K562 (cell line): ENCODE results near the gene ISYNA1. TPM values are rescaled to one million over a fixed set of nuclear protein-coding genes. Genes with fewer than 3 reads are reported as not detected.

Experiments
- CAMTA2 ChIP-seq: fragments of 250-450 bp; sonication (Bioruptor Pico); conservative IDR thresholded peaks from 2 replicates; pipeline ENCODE4 v1.5.1; 2022
- DMBX1 ChIP-seq: fragments of 250-450 bp; sonication (Bioruptor Pico); IDR thresholded peaks from 2 replicates; pipeline ENCODE4 v1.8.0; 2022; ENCODE audit warnings: inconsistent platforms, mild to moderate bottlenecking, moderate library complexity, borderline replicate concordance
- FOXJ2 ChIP-seq: fragments of 200-800 bp; sonication (Bioruptor generic); IDR thresholded peaks from 2 replicates; pipeline ENCODE4 v1.6.1; 2016; ENCODE audit warnings: missing genetic modification characterization, missing compliant biosample characterization
- HIVEP1 ChIP-seq: fragments of 250-450 bp; sonication (Bioruptor Pico); IDR thresholded peaks from 2 replicates; pipeline ENCODE4 v1.4.0; 2020; ENCODE audit warnings: mild to moderate bottlenecking
- L3MBTL2 ChIP-seq: fragments of 450-650 bp; IDR thresholded peaks from 2 replicates; pipeline ENCODE4 v1.6.1; 2016; ENCODE audit warnings: mild to moderate bottlenecking, moderate library complexity
- MIER1 ChIP-seq: fragments of 450-650 bp; IDR thresholded peaks from 2 replicates; pipeline ENCODE4 v1.6.1; 2016; ENCODE audit warnings: antibody characterized with exemption, mild to moderate bottlenecking, low read depth
- NCOR1 ChIP-seq: fragments of 450-650 bp; IDR thresholded peaks from 2 replicates; pipeline ENCODE4 v1.6.1; 2016; ENCODE audit warnings: mild to moderate bottlenecking, moderate library complexity
- NR2C1 ChIP-seq, 2 experiments: fragments of 450-650 bp; IDR thresholded peaks; 2 replicates each; pipeline ENCODE4 v1.6.1; 2017; ENCODE audit warnings: mild to moderate bottlenecking in 2 of 2, antibody characterized with exemption in 1 of 2, inconsistent platforms in 1 of 2, missing compliant biosample characterization in 1 of 2, missing genetic modification characterization in 1 of 2
- PHF8 ChIP-seq: fragments of 200-600 bp; sonication (generic); IDR thresholded peaks from 2 replicates; pipeline ENCODE4 v1.6.1; 2012; ENCODE audit warnings: mixed run types, mild to moderate bottlenecking, inconsistent platforms, low read length, moderate library complexity, borderline replicate concordance
- PHTF2 ChIP-seq: fragments of 250-450 bp; sonication (Bioruptor Pico); IDR thresholded peaks from 2 replicates; pipeline ENCODE4 v1.5.0; 2021; ENCODE audit warnings: mild to moderate bottlenecking
- POLR2B ChIP-seq: fragments of 450-650 bp; IDR thresholded peaks from 2 replicates; pipeline ENCODE4 v1.6.1; 2018; ENCODE audit warnings: low read depth; ENCODE audit not compliant: partially characterized antibody
- PURB ChIP-seq: sonication (generic); formaldehyde crosslinking; IDR thresholded peaks from 2 replicates; pipeline ENCODE4 v1.9.0; 2021; ENCODE audit warnings: low read depth, mild to moderate bottlenecking, missing genetic modification reagents
- STAT6 ChIP-seq: sonication (generic); formaldehyde crosslinking; IDR thresholded peaks from 2 replicates; pipeline ENCODE4 v1.8.1; 2023; ENCODE audit warnings: mild to moderate bottlenecking, missing genetic modification reagents
- TAF1 ChIP-seq: IDR thresholded peaks from 2 replicates; pipeline ENCODE4 v1.6.1; 2011; ENCODE audit warnings: mild to moderate bottlenecking, low read length, moderate library complexity; ENCODE audit not compliant: insufficient read depth, control insufficient read depth, severe bottlenecking; ENCODE audit errors: extremely low read depth
- U2AF1 ChIP-seq: fragments of 200-400 bp; formaldehyde crosslinking; optimal IDR thresholded peaks from 2 replicates; pipeline ENCODE3; 2017; ENCODE audit warnings: mild to moderate bottlenecking, low read depth, low read length, moderate library complexity
- USF2 ChIP-seq: sonication (generic); formaldehyde crosslinking; IDR thresholded peaks from 2 replicates; pipeline ENCODE4 v1.5.0; 2020; ENCODE audit warnings: missing genetic modification reagents
- ZHX1 ChIP-seq: fragments of 150-350 bp; conservative IDR thresholded peaks from 2 replicates; pipeline ENCODE4 v1.6.1; 2014; ENCODE audit warnings: low read length
- ZNF431 ChIP-seq: sonication (generic); formaldehyde crosslinking; IDR thresholded peaks from 2 replicates; pipeline ENCODE4 v1.8.0; 2022; ENCODE audit warnings: mild to moderate bottlenecking, missing genetic modification reagents
- ZNF436 ChIP-seq: fragments of 250-450, 450-650 bp; sonication (Bioruptor Pico); formaldehyde crosslinking; IDR thresholded peaks from 2 replicates; pipeline ENCODE4 v1.7.0; 2020; ENCODE audit warnings: mild to moderate bottlenecking
- ZNF589 ChIP-seq: fragments of 200-800 bp; sonication (Bioruptor generic); IDR thresholded peaks from 2 replicates; pipeline ENCODE4 v1.6.1; 2016; ENCODE audit warnings: low read depth, missing genetic modification characterization, missing compliant biosample characterization
- ZNF778 ChIP-seq: fragments of 450-650 bp; formaldehyde crosslinking; IDR thresholded peaks from 2 replicates; pipeline ENCODE4 v1.4.0; 2020; ENCODE audit warnings: mild to moderate bottlenecking, moderate library complexity
- ZNF785 ChIP-seq: fragments of 250-450 bp; sonication (Bioruptor Pico); IDR thresholded peaks from 2 replicates; pipeline ENCODE4 v1.4.0; 2020; ENCODE audit warnings: mild to moderate bottlenecking
- polyA plus RNA-seq, 8 experiments: library from polyadenylated mRNA; depleted of rRNA in 4 of 8; stranded (reverse) in 5 of 8; unstranded in 3 of 8; fragments of >200 nt; fragmentation: Nextera tagmentation in 2 of 8; fragmentation: Illumina TruSeq in 1 of 8; extraction: Ambion mirVana in 2 of 8; extraction: Trizol in 1 of 8; gene quantifications; 2 replicates each; pipeline versions ENCODE4 v1.2.1 to v1.2.3, GENCODE V29; 2011 to 2014; ENCODE audit warnings: inconsistent platforms in 1 of 8, missing spikeins in 1 of 8
- total RNA-seq, 7 experiments: library from RNA; depleted of rRNA in 6 of 7; stranded (reverse); fragments of >200 nt in 6 of 7; fragmentation: Illumina TruSeq in 2 of 7; extraction: Trizol in 2 of 7; gene quantifications; 2 replicates each; pipeline versions ENCODE4 v1.2.1 to v1.2.3, GENCODE V29; 2011 to 2021; ENCODE audit warnings: low replicate concordance in 1 of 7

ISYNA1 gene
- total and polyA plus RNA-seq, 9 of the 15 experiments (the other 6 are each of a cell fraction or from before 2014, with no cell fraction given): 21.8 to 460 (median 93.2) TPM

GRCh38 chr19:18414504-18415177 lies 23.3 kb downstream of the ISYNA1 start (continued):
- peak; percentile 58 for TF ChIP-seq DMBX1 (CRISPR knock-in tag)
- TF ChIP-seq POLR2B: peak; percentile 59
- TF ChIP-seq CAMTA2 (CRISPR knock-in tag): 0 out of 2 replicates have a peak, but pooled peaks have one; percentile 48
- peak; percentile 71; the same call in 1 of the 2 replicates for TF ChIP-seq STAT6
- peak; percentile 43 for TF ChIP-seq TAF1
- TF ChIP-seq ZNF778: no peak
- TF ChIP-seq ZNF431 (CRISPR knock-in tag): no peak
- TF ChIP-seq ZNF436: no peak
- TF ChIP-seq L3MBTL2: peak; percentile 40
- no peak for TF ChIP-seq NCOR1
- no peak for TF ChIP-seq PHF8
- TF ChIP-seq ZNF785 (CRISPR knock-in tag): no peak
- no peak for TF ChIP-seq U2AF1
- TF ChIP-seq ZNF589: no peak
- no peak for TF ChIP-seq PHTF2
- TF ChIP-seq ZHX1: no peak
- TF ChIP-seq USF2: no peak
- TF ChIP-seq PURB: no peak
- 0 out of 2 replicates have a peak, but pooled peaks have one; percentile 28 for TF ChIP-seq NR2C1 (IDR thresholded peaks at IDR 0.05)
- peak; percentile 10; the same call in 1 of the 2 replicates for TF ChIP-seq NR2C1 (tag; IDR thresholded peaks at IDR 0.05)
- peak; percentile 62; the same call in 1 of the 2 replicates for TF ChIP-seq FOXJ2 (tag)
- no peak for TF ChIP-seq HIVEP1 (CRISPR knock-in tag)
- no peak for TF ChIP-seq MIER1
